D721Med (cell line): Measurements from ENCODE around the gene RNF220.

ENCODE experiments used
- DNase-seq: peaks from one replicate; pipeline ENCODE4 v3.0.0; 2011; ENCODE audit warnings: low spot score; ENCODE audit not compliant: insufficient read length
- FAIRE-seq: peaks from 2 replicates; lab custom pipeline; 2011; peaks lifted over from hg19 to GRCh38; lab: Jason Lieb, UNC
- TF ChIP-seq, protein P1 (sequence below): IDR thresholded peaks from 2 replicates; pipeline ENCODE4 v1.5.1; 2012; ENCODE audit warnings: mild to moderate bottlenecking, control low read depth; ENCODE audit not compliant: insufficient read depth; ENCODE audit errors: missing control alignments

The RNF220 gene

DNA sequence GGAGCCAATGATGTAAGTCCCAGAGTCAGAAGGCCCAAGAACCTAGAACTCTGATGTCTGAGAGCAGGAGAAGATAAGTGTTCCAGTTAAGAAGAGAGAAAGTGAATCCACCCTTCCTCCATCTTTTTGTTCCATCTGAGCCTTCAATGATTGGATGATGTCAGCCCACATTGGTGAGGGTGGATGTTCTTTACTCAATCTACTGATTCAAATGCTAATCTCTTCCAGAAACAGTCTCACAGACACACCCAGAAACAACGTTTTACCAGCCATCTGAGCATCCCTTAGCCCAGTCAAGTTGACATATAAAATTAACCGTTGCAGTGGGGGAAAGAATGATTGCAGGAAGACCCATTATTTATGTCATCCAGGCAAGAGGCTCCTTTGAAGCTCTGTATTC lies 16.5 kb upstream of the RNF220 start:
- FAIRE-seq (no peak), DNase-seq (no peak)
- TF ChIP-seq, protein P1, sequence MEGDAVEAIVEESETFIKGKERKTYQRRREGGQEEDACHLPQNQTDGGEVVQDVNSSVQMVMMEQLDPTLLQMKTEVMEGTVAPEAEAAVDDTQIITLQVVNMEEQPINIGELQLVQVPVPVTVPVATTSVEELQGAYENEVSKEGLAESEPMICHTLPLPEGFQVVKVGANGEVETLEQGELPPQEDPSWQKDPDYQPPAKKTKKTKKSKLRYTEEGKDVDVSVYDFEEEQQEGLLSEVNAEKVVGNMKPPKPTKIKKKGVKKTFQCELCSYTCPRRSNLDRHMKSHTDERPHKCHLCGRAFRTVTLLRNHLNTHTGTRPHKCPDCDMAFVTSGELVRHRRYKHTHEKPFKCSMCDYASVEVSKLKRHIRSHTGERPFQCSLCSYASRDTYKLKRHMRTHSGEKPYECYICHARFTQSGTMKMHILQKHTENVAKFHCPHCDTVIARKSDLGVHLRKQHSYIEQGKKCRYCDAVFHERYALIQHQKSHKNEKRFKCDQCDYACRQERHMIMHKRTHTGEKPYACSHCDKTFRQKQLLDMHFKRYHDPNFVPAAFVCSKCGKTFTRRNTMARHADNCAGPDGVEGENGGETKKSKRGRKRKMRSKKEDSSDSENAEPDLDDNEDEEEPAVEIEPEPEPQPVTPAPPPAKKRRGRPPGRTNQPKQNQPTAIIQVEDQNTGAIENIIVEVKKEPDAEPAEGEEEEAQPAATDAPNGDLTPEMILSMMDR, result no peak

DNA sequence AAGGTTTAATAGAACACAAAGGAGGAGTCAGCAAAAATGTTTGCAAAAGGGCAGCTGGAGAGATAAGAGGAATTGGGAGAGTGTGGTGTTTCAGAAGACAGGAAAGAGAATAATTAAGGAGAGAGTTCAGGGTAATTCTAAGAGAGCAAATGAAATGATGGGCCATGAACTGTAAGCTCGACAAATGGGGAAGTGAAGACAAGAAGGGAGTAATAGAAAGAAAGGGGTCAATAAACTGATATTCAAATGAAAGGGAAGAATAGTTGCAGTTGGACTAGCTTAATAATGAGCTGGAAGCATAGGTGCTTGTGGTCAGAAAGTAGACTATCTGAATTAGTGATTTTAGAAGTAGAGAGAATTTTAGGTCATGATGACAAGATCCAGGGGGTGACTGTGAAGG lies 15.6 kb upstream of the RNF220 start:
- TF ChIP-seq, protein P1, result no peak
- no peak for DNase-seq
- no peak for FAIRE-seq

DNA sequence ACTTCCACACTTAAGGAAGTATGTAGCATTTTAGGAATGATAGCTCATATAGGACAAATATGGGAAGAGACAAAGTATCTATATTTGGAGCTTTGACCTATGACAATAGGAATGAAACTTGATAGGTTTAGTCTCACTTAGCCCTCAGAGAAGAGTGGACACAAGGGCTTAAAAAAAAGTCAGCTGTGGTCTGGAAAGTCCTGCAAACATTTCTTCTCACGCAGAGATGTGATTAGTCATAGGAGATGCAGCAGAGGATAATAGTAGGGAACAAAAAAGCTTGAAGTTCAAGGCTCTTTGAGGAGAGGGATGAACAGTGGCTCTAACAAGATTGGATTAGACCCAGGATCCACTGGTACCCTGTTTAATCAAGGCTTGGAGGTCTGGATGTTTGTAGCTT lies 14.8 kb upstream of the RNF220 start:
- no peak for DNase-seq
- no peak for FAIRE-seq

DNA sequence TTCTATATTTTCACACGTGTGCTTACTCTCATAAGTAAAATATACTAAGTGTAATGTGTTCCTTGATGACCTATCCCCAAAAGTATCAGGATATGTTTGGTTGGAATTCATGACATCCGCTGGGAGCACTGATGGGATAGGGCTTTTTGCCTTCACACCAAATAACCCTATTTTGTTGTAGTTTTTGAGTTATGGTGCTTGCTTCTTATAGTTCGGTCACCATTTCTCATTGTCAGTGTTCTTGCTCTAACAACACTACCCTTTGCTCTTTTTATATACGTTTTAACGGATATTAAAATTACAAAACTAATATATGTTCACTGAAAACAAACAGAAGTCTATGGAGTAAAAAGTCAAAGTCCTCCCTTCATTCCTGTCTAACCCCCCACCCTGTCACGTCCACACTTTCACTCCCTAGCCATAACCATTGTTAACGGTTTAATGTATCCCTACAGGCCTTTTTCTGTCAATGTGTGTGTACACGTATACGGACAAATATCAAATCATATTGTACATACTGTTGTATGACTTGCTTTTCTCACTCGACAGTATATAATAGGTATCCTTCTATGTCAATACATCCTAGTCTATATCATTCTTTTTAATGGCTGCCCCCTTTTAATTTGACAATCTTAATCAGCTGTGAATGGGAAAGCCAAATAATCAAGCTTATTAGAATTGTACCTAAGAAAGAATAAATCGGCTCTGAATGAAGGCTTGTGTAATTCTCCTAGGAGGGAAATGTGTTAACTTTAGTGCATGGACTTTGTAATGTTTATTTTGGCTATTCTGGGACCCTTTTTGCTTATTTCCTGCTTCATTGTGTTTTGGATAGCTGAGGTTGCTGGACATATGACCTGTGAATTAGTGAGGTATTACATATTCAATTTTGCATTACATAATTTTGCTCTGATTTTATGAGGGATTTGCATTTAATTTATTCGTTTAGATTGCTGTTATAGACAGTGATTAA lies 3.5 kb upstream of the RNF220 start:
- FAIRE-seq (no peak), DNase-seq (no peak)
- TF ChIP-seq, protein P1, result no peak

More for the DNA sequence above, 14.8 kb upstream of the RNF220 start:
- TF ChIP-seq, protein P1, result no peak

DNA sequence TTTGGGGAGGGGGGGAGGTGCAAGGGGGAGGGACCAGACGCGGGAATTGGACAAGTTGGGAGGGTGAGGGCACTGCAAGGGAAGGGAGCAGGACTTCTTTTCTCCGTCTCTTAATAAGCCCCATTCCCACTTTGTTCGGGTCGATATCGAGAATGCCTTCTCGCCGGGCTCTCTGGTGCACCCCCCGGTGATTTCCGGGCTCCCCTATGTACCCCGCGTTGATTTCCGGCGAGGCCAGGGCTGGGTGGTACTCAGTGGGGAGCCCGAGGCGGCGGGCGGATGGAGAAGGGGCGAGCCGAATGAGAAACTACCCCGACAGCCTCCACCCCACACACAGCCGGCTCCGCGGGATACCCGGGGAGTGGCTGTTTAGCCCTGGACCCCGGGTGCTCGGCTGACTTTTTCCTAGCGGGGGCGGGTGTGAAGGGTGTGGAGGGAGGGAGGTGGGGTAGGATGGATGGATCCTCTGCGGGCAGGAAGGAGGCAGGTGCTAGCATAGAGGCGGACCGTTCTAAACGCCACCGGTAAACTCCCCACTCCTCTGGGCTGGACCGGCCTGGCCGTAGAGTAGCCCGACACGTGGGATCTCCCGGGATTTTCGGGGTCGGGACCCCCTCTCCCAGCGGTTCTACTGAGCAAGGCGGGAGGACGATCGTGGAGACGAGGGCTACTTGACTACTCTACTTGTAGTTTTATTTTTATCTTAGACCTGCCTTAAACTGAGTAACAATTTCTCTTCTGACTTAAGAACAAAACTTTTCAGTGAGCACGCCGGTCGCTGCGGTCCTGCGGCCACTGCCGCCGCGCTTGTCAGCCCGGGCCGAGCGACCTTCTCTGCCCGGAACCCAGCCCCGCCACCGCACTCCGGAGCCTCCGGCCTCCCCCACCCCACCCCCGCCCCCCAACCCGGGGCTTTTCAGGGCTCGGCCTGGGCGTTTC lies 1.0 kb downstream of the RNF220 start:
- TF ChIP-seq, protein P1, result no peak
- FAIRE-seq, result no peak
- no peak for DNase-seq

DNA sequence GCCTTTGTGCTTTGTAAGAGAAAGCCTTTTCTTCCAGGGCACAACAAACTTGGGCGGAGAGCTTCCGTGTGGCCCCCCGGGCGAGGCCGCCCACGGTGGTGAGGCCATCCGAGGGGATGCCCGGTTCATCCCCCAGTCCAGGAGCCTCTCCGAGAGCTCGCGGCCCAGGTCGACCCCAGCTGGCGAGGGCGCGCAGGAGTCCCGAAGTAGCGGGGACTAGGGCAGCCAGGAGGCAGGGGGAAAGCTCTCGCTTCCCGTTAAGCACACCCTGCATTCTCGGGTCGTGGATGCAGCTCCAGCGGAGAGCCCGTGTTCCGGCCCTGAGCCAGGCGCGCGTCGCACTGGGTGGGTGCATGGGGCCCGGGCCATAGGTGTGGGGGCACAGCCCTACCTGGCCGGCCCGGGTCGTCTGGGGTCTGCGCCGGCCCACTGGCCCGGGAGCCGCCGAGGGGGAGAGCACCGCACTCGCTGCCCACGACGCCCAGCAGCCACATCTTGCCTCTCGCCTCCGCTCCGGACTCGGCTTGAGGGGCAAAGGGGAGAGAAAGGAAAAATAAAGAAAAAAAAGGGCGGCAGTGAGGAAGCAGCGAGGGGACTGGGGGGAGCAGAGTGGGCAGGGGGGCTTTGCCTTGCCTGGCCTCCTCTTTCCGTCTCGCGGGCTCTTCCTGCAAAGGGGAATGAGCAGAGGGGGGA lies 1.8 kb downstream of the RNF220 start:
- TF ChIP-seq, protein P1, result no peak
- DNase-seq (no peak), FAIRE-seq (no peak)
